HL-60 (cell line): ENCODE results near the gene ZFR2.

Source experiments
- DNase-seq, 2 experiments: peaks; one replicate each; pipeline ENCODE4 v3.0.0-alpha.2; 2010 to 2020; ENCODE audit warnings: low read depth in 1 of 2, low spot score in 1 of 2
- H3K27ac ChIP-seq: fragments of 250-450 bp; sonication (Bioruptor Pico); replicated peaks from 2 replicates; pipeline ENCODE4 v1.5.1; 2020; ENCODE audit warnings: mild to moderate bottlenecking, moderate library complexity
- H3K27me3 ChIP-seq: fragments of 250-450 bp; sonication (Bioruptor Pico); 2 replicates; pipeline ENCODE4 v1.5.1; 2021; ENCODE audit warnings: mild to moderate bottlenecking, moderate library complexity; ENCODE audit not compliant: insufficient read depth, poor library complexity, severe bottlenecking
- H3K4me3 ChIP-seq: replicated peaks from 2 replicates; pipeline ENCODE4 v1.5.1; 2011; ENCODE audit warnings: mild to moderate bottlenecking, control low read depth, low read length; ENCODE audit not compliant: insufficient read depth
- GABPA ChIP-seq: IDR thresholded peaks from 2 replicates; pipeline ENCODE4 v1.6.1; 2012; ENCODE audit warnings: low read depth
- POLR2AphosphoS5 ChIP-seq: IDR thresholded peaks from 2 replicates; pipeline ENCODE4 v1.6.1; 2012; ENCODE audit warnings: low read depth
- SPI1 ChIP-seq: IDR thresholded peaks from 2 replicates; pipeline ENCODE4 v1.6.1; 2012; ENCODE audit warnings: low read depth, mild to moderate bottlenecking, borderline replicate concordance
- TF ChIP-seq, protein P1 (sequence below): IDR thresholded peaks from one replicate; pipeline ENCODE4 v1.5.1; 2011; ENCODE audit warnings: low read length, control low read depth, inconsistent platforms; ENCODE audit not compliant: insufficient read depth
- TF ChIP-seq, protein P2 (sequence below): IDR thresholded peaks from 2 replicates; pipeline ENCODE4 v1.6.1; 2012; ENCODE audit warnings: low read depth; ENCODE audit not compliant: insufficient replicate concordance

ZFR2 gene

DNA sequence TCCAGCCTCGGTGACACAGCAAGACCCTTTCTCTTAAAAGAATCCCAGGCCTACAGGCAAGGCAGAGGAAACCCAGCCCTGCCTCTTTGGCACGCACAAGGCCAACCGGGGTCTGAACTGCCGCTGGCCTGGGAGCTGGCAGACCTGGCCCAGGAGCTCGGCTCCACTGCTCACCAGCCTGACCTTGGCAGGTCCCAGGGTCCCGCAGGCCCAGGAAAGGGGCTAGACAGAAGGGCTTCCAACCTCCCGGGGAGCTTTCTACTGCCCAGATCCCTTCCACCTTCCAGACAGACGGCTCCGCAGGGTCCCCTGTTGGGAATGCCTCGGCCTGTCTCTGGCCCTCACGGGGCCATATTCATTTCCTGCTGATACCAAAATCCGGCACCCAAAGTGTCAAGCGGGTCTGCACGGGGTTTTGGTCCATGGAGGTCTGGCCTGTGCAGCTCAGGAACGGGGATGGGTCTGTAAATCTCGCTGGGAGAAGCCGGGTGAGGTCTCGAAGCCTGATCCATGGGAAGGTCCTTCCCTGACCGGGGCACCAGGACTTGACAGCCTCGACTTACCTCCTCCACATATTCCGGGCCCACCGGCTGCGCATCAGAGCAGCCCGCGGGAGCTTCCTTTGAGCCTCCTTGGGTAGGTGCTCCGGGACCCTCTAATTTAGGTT, 46.0 kb downstream of the ZFR2 start:
- TF ChIP-seq SPI1, result no peak
- TF ChIP-seq POLR2AphosphoS5, result no peak
- no peak for TF ChIP-seq GABPA
- TF ChIP-seq, protein P1, sequence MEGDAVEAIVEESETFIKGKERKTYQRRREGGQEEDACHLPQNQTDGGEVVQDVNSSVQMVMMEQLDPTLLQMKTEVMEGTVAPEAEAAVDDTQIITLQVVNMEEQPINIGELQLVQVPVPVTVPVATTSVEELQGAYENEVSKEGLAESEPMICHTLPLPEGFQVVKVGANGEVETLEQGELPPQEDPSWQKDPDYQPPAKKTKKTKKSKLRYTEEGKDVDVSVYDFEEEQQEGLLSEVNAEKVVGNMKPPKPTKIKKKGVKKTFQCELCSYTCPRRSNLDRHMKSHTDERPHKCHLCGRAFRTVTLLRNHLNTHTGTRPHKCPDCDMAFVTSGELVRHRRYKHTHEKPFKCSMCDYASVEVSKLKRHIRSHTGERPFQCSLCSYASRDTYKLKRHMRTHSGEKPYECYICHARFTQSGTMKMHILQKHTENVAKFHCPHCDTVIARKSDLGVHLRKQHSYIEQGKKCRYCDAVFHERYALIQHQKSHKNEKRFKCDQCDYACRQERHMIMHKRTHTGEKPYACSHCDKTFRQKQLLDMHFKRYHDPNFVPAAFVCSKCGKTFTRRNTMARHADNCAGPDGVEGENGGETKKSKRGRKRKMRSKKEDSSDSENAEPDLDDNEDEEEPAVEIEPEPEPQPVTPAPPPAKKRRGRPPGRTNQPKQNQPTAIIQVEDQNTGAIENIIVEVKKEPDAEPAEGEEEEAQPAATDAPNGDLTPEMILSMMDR, result no peak
- TF ChIP-seq, protein P2, sequence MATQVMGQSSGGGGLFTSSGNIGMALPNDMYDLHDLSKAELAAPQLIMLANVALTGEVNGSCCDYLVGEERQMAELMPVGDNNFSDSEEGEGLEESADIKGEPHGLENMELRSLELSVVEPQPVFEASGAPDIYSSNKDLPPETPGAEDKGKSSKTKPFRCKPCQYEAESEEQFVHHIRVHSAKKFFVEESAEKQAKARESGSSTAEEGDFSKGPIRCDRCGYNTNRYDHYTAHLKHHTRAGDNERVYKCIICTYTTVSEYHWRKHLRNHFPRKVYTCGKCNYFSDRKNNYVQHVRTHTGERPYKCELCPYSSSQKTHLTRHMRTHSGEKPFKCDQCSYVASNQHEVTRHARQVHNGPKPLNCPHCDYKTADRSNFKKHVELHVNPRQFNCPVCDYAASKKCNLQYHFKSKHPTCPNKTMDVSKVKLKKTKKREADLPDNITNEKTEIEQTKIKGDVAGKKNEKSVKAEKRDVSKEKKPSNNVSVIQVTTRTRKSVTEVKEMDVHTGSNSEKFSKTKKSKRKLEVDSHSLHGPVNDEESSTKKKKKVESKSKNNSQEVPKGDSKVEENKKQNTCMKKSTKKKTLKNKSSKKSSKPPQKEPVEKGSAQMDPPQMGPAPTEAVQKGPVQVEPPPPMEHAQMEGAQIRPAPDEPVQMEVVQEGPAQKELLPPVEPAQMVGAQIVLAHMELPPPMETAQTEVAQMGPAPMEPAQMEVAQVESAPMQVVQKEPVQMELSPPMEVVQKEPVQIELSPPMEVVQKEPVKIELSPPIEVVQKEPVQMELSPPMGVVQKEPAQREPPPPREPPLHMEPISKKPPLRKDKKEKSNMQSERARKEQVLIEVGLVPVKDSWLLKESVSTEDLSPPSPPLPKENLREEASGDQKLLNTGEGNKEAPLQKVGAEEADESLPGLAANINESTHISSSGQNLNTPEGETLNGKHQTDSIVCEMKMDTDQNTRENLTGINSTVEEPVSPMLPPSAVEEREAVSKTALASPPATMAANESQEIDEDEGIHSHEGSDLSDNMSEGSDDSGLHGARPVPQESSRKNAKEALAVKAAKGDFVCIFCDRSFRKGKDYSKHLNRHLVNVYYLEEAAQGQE, result no peak
- DNase-seq, result no peak
- no peak overlapping the region for H3K27ac ChIP-seq
- peaks cover 6% of the 10 kb centered on the region for H3K27me3 ChIP-seq
- no peak overlapping the region for H3K4me3 ChIP-seq

DNA sequence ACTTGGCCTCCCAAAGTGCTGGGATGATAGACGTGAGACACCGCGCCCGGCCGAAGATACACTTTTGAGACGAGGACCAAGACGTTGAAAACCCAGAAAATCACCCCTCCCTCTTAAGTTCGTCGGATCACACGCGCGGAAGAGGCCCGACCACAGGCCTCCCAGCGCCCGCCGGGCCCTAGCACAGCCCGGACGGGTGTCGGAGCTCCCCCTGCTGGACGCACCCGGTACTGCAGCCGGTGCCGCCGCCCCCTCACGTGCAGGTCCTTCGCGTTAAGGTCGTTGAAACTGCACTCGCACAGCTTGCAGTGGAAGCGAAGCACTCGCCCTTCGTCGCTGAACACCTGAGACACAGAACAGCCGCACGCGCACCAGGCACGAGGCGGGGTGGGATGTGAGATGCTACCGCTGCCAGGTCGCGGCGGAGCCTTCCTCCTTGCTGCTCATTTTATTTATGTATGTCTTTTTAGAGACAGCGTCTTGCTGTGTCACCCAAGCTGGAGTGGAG, 46.9 kb downstream of the ZFR2 start:
- TF ChIP-seq SPI1, result no peak
- TF ChIP-seq, protein P2, result no peak
- TF ChIP-seq GABPA, result no peak
- TF ChIP-seq, protein P1, result peak; percentile 91
- TF ChIP-seq POLR2AphosphoS5, result no peak
- peak; percentile 65 to 76 for DNase-seq
- H3K4me3 ChIP-seq, result no peak overlapping the region
- no peak overlapping the region for H3K27ac ChIP-seq
- H3K27me3 ChIP-seq, result peaks cover 6% of the 10 kb centered on the region

DNA sequence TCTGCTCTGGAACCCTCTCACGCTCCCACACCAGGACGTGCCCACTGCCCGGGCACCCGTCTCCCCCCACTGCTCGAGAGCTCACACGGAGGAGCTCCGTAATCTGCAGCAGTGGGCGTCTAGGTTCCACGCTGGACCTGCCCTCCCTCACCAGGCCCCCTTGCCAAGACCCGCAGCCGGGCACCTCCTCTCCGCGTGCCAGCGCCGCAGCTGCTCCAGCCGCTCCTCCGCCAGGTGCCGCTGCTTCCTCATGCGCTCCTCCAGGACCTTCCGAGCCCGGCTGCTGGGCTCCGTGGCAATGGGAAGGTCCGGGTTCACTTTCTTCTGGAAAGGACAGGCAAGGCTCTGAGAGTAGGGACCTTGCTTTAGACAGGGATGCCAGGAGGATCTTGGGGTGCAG, 47.7 kb downstream of the ZFR2 start:
- Histone ChIP-seq H3K27ac (no peak overlapping the region), H3K27me3 (peaks cover 6% of the 10 kb centered on the region), H3K4me3 (no peak overlapping the region)
- no peak for TF ChIP-seq GABPA
- TF ChIP-seq SPI1, result no peak
- TF ChIP-seq, protein P1, result no peak
- TF ChIP-seq, protein P2, result no peak
- TF ChIP-seq POLR2AphosphoS5, result no peak
- DNase-seq, result no peak
